HG03460 (cell line): ENCODE data around the gene POU6F2.
"Not testable (repeated sequence)": the region's sequence is repeated elsewhere in the genome, so short reads cannot be mapped to it uniquely, and the experiment has no call there.

Experiments
- ATAC-seq: cut with Tn5 transposase; IDR thresholded peaks from one replicate; pipeline ENCODE4 v1.9.1; 2021; ENCODE audit not compliant: unreplicated experiment

Gene POU6F2

DNA sequence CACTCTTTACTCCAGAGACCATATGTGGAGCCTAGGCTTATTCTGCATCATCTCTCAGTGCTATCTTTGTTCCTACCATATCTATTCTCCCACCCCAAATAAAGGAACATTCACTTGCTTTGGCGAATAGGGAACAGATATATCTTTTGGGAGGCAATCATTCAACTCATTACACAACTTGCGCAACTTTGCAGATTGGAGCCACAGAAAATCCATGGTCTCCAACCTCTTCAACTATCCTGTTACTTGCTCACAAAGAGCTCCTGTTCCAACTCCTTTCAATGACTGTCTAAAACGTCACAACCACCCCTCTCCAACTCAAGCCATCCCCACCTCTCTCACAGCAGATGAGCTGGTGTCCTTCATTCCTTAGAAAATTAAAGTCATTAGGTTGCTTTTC, 203.7 kb downstream of the POU6F2 start:
- no peak for ATAC-seq

GRCh38 chr7:39183796-39184195, 206.1 kb downstream of the POU6F2 start:
- ATAC-seq, result no peak

GRCh38 chr7:39184391-39184790, 206.7 kb downstream of the POU6F2 start:
- ATAC-seq, result no peak

DNA sequence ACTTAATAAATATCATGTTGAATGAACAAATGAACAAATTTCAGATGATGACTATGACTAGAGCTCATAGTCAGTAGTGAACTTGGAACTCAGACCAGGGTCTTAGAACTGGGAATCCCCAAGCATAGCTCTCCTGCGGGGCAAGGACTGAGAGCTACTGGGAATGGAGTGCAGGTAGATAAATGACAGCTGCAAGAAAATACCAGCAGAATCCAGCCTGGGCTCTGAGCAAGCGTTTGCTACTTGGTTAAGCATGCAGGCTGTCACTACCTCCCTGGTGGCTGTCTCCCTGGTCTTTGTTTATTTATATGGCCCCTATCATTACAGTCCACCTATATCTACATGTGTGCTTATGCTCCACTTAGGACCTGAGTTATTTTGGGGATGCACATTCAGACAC, 208.4 kb downstream of the POU6F2 start:
- no peak for ATAC-seq

DNA sequence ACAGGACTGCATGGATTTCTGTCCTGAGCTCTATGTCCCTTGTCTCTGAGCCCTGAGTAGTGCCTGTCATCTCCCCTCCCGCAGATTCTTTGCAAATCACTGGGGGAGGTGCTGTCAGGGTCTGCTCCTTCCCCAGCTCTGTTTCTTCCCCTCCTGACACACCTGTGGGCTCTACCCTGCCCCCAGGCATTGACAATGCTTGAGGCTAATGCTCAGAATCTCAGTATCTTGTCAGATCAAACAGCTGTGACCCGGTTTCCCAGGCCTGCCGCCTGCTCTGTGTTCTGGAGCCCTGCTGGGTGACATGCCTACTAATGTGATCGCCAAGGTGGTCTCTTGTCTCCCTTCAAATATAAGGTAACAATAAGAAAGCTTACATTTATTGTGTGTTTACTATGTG, 209.0 kb downstream of the POU6F2 start:
- no peak for ATAC-seq

GRCh38 chr7:39187130-39187529, 209.4 kb downstream of the POU6F2 start:
- ATAC-seq, result no peak

DNA sequence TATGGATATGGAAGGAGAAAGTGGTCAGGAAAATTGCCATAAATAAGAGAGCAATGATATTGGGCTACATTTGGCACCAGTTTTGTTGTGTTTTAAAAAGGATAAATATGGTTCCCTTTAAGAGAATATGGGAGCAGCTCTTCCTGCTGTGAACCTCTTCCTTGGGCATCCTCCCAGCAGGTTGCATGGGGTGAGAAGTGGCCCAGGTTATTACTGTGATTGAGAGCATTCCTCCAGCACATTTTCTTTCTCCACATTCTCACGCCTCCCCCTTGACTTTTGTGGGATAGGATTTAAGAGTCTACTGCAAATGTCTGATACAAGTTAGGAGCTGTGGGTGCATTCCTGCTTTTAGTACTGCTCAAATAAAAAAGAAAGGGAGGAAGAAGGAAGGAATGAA, 214.8 kb downstream of the POU6F2 start:
- no peak for ATAC-seq

- not testable (repeated sequence) for ATAC-seq
Measured at GRCh38 chr7:39194388-39194787, 216.7 kb downstream of the POU6F2 start.

GRCh38 chr7:39195967-39196366, 218.3 kb downstream of the POU6F2 start:
- no peak for ATAC-seq

GRCh38 chr7:39197831-39198230, 220.1 kb downstream of the POU6F2 start:
- ATAC-seq, result no peak

- ATAC-seq, result no peak
Measured at GRCh38 chr7:39198556-39198955, 220.8 kb downstream of the POU6F2 start.

DNA sequence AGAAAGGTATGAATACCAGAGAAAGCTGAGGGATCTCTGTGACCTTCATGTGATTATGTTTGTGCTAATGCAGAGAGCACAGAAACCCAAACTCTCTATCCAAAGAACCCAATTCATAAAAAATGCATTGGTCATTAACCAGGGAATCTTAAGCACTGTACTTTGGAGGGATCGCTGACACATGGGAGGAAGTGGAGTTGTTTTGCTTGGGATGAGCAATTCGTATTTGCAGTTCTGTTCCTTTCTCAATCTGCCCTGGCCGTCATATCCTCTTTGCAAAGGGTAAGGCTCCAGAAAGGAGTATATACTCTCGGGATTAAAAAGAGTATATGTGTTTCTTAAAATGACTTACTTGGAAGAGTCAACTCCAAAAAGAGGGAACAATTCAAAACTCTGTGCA, 221.3 kb downstream of the POU6F2 start:
- ATAC-seq, result no peak

- ATAC-seq, result no peak
Measured at GRCh38 chr7:39199951-39200350, 222.2 kb downstream of the POU6F2 start.

- ATAC-seq, result no peak
Measured at GRCh38 chr7:39202041-39202440, 224.3 kb downstream of the POU6F2 start.

DNA sequence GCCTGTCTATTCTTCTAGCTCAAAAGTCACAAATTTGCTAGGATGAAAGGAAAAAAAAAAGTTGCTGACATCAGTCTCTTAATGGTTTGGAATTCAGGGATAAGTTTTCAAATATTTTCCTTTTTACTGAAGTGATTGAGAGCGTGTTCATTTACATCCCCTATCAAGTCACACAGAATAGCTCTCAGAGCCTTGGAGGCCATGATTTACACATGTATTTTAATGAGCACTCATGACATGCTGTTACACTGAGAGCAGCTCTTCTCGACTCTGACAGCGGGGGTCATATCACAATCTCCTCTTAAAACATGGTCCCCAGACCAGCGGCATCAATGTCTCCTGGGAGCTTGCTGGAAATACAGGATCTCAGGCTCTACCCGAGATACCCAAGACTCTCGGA, 232.7 kb downstream of the POU6F2 start:
- no peak for ATAC-seq

DNA sequence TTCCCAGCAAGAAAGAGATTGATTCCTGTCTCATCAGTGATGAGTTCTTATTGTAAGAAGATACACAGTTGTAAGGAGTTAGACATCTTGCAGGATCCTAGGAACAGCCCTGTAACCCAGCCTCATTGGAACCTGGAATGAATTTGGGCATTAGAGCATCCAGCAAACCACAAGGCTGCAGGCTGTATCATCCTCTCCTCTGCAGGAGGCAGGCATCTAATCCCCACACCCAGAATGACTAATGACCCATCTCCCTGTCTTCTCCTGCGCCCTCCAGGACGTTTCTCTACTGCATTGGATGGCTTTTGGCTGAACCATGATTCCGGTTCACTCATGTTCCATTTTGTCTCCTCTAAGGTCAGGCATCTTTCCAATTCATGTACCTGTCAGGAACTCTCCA, 233.9 kb downstream of the POU6F2 start:
- ATAC-seq, result no peak

GRCh38 chr7:39212876-39213275, 235.2 kb downstream of the POU6F2 start:
- no peak for ATAC-seq

DNA sequence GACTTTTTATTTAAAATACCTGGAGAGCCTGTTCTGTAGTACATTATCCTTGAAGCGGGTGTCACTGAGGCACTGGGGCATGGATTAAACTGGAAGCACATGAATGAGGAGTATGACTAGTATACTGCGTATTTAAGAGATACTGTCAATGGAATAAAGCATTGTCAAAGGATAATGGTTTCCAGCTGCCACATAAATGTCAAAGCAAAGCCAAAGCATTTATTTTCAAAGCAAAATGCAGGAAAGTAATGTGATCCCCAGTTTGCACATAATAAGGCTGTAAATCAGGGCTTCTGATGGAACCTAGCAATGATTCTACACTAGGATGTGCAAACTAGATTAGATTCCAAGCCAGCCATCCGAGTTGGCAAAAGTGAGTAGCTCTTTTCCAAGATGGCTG, 240.1 kb downstream of the POU6F2 start:
- no peak for ATAC-seq

- no peak for ATAC-seq
Measured at GRCh38 chr7:39219869-39220268, 242.2 kb downstream of the POU6F2 start.

DNA sequence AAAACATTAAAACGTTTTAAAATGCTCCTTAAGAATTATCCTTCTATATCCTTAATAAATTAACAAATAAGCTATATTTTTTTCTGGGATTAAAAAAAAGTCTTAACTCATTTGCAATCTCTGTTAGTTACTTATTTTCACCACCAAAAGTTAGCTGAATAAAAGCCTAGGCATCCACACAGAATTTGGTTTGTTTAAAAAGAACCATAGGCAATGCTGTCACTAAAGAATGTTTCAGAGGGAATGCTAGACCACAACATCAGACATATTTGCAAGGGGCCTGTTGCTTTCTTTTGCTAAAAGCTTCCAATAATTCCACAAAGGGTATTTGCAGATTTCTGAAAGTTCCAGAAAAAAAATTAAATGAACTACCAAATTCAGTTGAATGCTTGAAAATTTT, 244.2 kb downstream of the POU6F2 start:
- ATAC-seq, result no peak

DNA sequence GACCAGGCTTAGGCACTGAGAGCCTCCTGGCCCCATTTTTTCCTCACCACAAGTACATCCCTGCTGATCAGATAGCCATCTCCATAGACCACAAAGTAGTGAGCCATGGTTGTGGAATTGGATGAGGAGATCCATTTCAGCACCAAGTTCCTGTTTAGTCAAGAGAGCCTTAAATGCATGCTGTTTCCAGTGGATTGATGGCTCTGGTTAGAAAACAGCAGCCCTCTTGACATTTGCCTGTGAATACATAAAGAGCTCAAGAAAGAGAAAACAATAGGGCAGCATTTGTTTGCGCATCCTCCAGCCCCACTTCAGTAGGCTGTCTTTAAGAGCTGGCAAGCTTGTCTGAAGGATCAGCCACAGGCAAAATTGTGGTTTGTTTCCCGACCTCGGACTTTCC, 251.2 kb downstream of the POU6F2 start:
- no peak for ATAC-seq

GRCh38 chr7:39233851-39234529, 256.3 kb downstream of the POU6F2 start:
- ATAC-seq, result no peak

DNA sequence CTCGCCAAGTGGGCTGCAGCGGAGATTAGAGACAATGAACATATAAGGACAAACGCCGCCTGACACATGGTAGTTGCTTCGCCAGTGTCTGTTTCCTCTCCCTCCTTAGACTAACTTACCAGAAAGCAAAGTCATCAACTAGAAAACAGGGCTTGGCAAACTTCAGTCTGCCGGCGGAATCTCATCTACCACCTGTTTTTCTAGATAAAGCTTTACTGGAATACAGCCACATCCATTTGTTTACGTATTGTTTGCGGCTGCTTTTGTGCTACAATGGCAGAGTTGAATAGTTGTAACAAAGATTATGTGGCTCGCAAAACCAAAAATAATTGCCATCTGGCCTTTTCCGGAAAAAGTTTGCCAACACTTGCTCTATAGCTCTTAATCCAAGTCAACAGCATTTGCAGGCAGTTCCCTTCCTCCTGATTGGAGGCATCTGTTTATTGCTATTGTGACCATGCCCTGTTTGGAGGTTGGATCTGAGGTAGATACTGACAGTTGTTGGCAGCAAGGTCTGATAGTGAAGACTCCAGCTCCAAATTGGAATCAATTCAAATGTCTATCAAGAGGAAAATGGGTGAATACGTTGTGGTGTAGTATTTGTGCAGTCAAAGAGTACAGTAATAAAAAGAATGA, 260.6 kb downstream of the POU6F2 start:
- ATAC-seq, result no peak
